ENCODE data around the gene USP47.

The USP47 gene

DNA sequence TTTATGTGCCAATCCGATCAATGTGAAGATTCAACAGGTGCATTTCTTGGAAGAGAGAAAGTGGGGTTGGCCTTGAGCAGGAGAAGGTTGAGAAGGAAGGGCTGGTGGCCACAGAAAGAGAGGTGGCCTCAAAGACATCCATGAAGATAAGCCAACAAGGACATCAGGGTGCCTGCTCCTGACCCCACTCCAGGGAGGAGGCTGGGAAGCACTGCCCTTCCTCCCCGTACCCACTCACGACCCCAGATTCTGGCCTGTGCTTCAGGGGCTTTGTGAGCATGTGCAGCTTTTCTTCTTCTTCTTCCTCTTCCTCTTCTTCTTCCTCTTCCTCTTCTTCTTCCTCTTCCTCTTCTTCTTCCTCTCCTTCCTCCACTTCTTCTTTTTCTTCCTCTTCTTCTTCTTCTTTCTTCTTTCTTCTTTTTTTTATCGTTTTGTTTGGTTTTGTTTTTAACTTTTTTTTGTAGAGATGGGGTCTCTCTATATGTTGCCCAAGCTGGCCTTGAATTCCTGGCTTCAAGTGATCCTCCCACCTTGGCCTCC is 136.4 kb downstream of the USP47 start:
- no peaks in the 10 kb centered on the region for H3K36me3 ChIP-seq (ENCODE audit: insufficient read depth, low read length)
- no peak overlapping the region for H3K9ac ChIP-seq (ENCODE audit: low read depth, low read length)
- ATAC-seq (ENCODE audit: insufficient read depth, low read depth) (no peak), DNase-seq (no peak)
- TF ChIP-seq EZH2 (IDR thresholded peaks at IDR 0.05; ENCODE audit: borderline replicate concordance, low read depth, low read length, severe bottlenecking) (no peak), CTCF (IDR thresholded peaks at IDR 0.05; ENCODE audit: borderline replicate concordance, extremely low read depth, low read length, poor library complexity, severe bottlenecking) (no peak)
- H3K4me1 ChIP-seq (ENCODE audit: insufficient read depth, low read length): no peaks in the 10 kb centered on the region
- H3K27me3 ChIP-seq (ENCODE audit: insufficient read depth, low read length, poor library complexity): peaks cover 14% of the 10 kb centered on the region
- no peak overlapping the region for H3K4me2 ChIP-seq (ENCODE audit: insufficient read depth, low read length)
- no peaks in the 10 kb centered on the region for H3K9me3 ChIP-seq (ENCODE audit: insufficient read depth, low read length, severe bottlenecking)
- H3K27ac ChIP-seq (ENCODE audit: low read length): no peak overlapping the region
- H2AFZ ChIP-seq (ENCODE audit: low read depth, low read length): no peak overlapping the region
- H3K4me3 ChIP-seq (ENCODE audit: low read depth in 1 of 2, low read length in 2 of 2): no peak overlapping the region
- H3K79me2 ChIP-seq (ENCODE audit: insufficient read depth, low read length): no peaks in the 10 kb centered on the region
- 0 out of 2 replicates have a peak, but pooled peaks cover 3% of the 10 kb centered on the region for H4K20me1 ChIP-seq (ENCODE audit: insufficient read depth, low read length)

- H3K36me3 ChIP-seq (ENCODE audit: insufficient read depth, low read length): no peaks in the 10 kb centered on the region
- H4K20me1 ChIP-seq (ENCODE audit: insufficient read depth, low read length): 0 out of 2 replicates have a peak, but pooled peaks cover 3% of the 10 kb centered on the region
- H3K4me3 ChIP-seq (ENCODE audit: low read depth in 1 of 2, low read length in 2 of 2): no peak overlapping the region
- H3K4me1 ChIP-seq (ENCODE audit: insufficient read depth, low read length): no peaks in the 10 kb centered on the region
- H3K9ac ChIP-seq (ENCODE audit: low read depth, low read length): no peak overlapping the region
- ATAC-seq (ENCODE audit: insufficient read depth, low read depth): no peak
- H3K4me2 ChIP-seq (ENCODE audit: insufficient read depth, low read length): no peak overlapping the region
- H2AFZ ChIP-seq (ENCODE audit: low read depth, low read length): no peak overlapping the region
- H3K27ac ChIP-seq (ENCODE audit: low read length): no peak overlapping the region
- no peaks in the 10 kb centered on the region for H3K9me3 ChIP-seq (ENCODE audit: insufficient read depth, low read length, severe bottlenecking)
- TF ChIP-seq EZH2 (IDR thresholded peaks at IDR 0.05; ENCODE audit: borderline replicate concordance, low read depth, low read length, severe bottlenecking) (no peak), CTCF (IDR thresholded peaks at IDR 0.05; ENCODE audit: borderline replicate concordance, extremely low read depth, low read length, poor library complexity, severe bottlenecking) (no peak)
- peaks cover 18% of the 10 kb centered on the region for H3K27me3 ChIP-seq (ENCODE audit: insufficient read depth, low read length, poor library complexity)
- no peaks in the 10 kb centered on the region for H3K79me2 ChIP-seq (ENCODE audit: insufficient read depth, low read length)
- DNase-seq: no peak
Measured at GRCh38 chr11:11978792-11979487, 137.2 kb downstream of the USP47 start.

- no peak overlapping the region for H3K27ac ChIP-seq (ENCODE audit: low read length)
- no peak for ATAC-seq (ENCODE audit: insufficient read depth, low read depth)
- no peak overlapping the region for H2AFZ ChIP-seq (ENCODE audit: low read depth, low read length)
- H3K36me3 ChIP-seq (ENCODE audit: insufficient read depth, low read length): no peaks in the 10 kb centered on the region
- H3K4me1 ChIP-seq (ENCODE audit: insufficient read depth, low read length): no peaks in the 10 kb centered on the region
- no peak for TF ChIP-seq EZH2 (IDR thresholded peaks at IDR 0.05; ENCODE audit: borderline replicate concordance, low read depth, low read length, severe bottlenecking)
- TF ChIP-seq CTCF (IDR thresholded peaks at IDR 0.05; ENCODE audit: borderline replicate concordance, extremely low read depth, low read length, poor library complexity, severe bottlenecking): no peak
- H4K20me1 ChIP-seq (ENCODE audit: insufficient read depth, low read length): 0 out of 2 replicates have a peak, but pooled peaks cover 3% of the 10 kb centered on the region
- H3K79me2 ChIP-seq (ENCODE audit: insufficient read depth, low read length): no peaks in the 10 kb centered on the region
- no peak overlapping the region for H3K4me3 ChIP-seq (ENCODE audit: low read depth in 1 of 2, low read length in 2 of 2)
- H3K9me3 ChIP-seq (ENCODE audit: insufficient read depth, low read length, severe bottlenecking): no peaks in the 10 kb centered on the region
- DNase-seq: no peak
- peaks cover 18% of the 10 kb centered on the region for H3K27me3 ChIP-seq (ENCODE audit: insufficient read depth, low read length, poor library complexity)
- H3K9ac ChIP-seq (ENCODE audit: low read depth, low read length): no peak overlapping the region
- H3K4me2 ChIP-seq (ENCODE audit: insufficient read depth, low read length): no peak overlapping the region
Measured at GRCh38 chr11:11979488-11980117, 137.8 kb downstream of the USP47 start.
